ENCODE measurements around the gene BCL2L1. TPM values are rescaled to one million over a fixed set of nuclear protein-coding genes. Genes with fewer than 3 reads are reported as not detected.

BCL2L1 gene
- polyA plus RNA-seq, 1 donor from 2014 or later = 125 TPM

GRCh38 chr20:31667315-31668285, 55.1 kb downstream of the BCL2L1 start:
- Histone ChIP-seq H3K9me2 (ENCODE audit: insufficient read depth, low read length) (no peaks in the 10 kb centered on the region), H3F3A (ENCODE audit: insufficient read depth, low read length, poor library complexity, severe bottlenecking) (no peaks in the 10 kb centered on the region), H3K27me3 (ENCODE audit: insufficient read depth, low read depth, low read length) (no peaks in the 10 kb centered on the region), H3K79me2 (replicated peaks; ENCODE audit: insufficient read depth, low read length) (peaks cover 4% of the 10 kb centered on the region), H4K20me1 (ENCODE audit: insufficient read depth) (no peaks in the 10 kb centered on the region), H3K9me3 (ENCODE audit: low read length) (no peaks in the 10 kb centered on the region), H2AFZ (ENCODE audit: low read depth, low read length) (no peak overlapping the region), H3K9ac (ENCODE audit: low read length) (no peak overlapping the region), H3K4me2 (ENCODE audit: low read length) (no peak overlapping the region), H3K27ac (ENCODE audit: low read length) (no peak overlapping the region), H3K4me3 (ENCODE audit: low read length) (no peak overlapping the region), H3K36me3 (ENCODE audit: insufficient read depth, low read length) (peaks cover 19% of the 10 kb centered on the region)
- TF ChIP-seq EZH2 (IDR thresholded peaks at IDR 0.05; ENCODE audit: borderline replicate concordance, insufficient read depth, low read length, poor library complexity, severe bottlenecking) (no peak), EP300 (conservative IDR thresholded peaks at IDR 0.05; ENCODE audit: poor library complexity, severe bottlenecking) (no peak), MXI1 (conservative IDR thresholded peaks at IDR 0.05; ENCODE audit: poor library complexity, severe bottlenecking) (no peak), SMC3 (conservative IDR thresholded peaks at IDR 0.05; ENCODE audit: poor library complexity) (no peak), RAD21 (conservative IDR thresholded peaks at IDR 0.05) (no peak), TAF1 (IDR thresholded peaks at IDR 0.05; ENCODE audit: low read depth) (no peak), POLR2AphosphoS5 (IDR thresholded peaks at IDR 0.05) (no peak)
- TF ChIP-seq, protein P1, sequence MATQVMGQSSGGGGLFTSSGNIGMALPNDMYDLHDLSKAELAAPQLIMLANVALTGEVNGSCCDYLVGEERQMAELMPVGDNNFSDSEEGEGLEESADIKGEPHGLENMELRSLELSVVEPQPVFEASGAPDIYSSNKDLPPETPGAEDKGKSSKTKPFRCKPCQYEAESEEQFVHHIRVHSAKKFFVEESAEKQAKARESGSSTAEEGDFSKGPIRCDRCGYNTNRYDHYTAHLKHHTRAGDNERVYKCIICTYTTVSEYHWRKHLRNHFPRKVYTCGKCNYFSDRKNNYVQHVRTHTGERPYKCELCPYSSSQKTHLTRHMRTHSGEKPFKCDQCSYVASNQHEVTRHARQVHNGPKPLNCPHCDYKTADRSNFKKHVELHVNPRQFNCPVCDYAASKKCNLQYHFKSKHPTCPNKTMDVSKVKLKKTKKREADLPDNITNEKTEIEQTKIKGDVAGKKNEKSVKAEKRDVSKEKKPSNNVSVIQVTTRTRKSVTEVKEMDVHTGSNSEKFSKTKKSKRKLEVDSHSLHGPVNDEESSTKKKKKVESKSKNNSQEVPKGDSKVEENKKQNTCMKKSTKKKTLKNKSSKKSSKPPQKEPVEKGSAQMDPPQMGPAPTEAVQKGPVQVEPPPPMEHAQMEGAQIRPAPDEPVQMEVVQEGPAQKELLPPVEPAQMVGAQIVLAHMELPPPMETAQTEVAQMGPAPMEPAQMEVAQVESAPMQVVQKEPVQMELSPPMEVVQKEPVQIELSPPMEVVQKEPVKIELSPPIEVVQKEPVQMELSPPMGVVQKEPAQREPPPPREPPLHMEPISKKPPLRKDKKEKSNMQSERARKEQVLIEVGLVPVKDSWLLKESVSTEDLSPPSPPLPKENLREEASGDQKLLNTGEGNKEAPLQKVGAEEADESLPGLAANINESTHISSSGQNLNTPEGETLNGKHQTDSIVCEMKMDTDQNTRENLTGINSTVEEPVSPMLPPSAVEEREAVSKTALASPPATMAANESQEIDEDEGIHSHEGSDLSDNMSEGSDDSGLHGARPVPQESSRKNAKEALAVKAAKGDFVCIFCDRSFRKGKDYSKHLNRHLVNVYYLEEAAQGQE (IDR thresholded peaks at IDR 0.05; ENCODE audit: borderline replicate concordance) = no peak
- TF ChIP-seq, protein P2, sequence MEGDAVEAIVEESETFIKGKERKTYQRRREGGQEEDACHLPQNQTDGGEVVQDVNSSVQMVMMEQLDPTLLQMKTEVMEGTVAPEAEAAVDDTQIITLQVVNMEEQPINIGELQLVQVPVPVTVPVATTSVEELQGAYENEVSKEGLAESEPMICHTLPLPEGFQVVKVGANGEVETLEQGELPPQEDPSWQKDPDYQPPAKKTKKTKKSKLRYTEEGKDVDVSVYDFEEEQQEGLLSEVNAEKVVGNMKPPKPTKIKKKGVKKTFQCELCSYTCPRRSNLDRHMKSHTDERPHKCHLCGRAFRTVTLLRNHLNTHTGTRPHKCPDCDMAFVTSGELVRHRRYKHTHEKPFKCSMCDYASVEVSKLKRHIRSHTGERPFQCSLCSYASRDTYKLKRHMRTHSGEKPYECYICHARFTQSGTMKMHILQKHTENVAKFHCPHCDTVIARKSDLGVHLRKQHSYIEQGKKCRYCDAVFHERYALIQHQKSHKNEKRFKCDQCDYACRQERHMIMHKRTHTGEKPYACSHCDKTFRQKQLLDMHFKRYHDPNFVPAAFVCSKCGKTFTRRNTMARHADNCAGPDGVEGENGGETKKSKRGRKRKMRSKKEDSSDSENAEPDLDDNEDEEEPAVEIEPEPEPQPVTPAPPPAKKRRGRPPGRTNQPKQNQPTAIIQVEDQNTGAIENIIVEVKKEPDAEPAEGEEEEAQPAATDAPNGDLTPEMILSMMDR (IDR thresholded peaks at IDR 0.05; ENCODE audit: poor library complexity, severe bottlenecking) = no peak

DNA sequence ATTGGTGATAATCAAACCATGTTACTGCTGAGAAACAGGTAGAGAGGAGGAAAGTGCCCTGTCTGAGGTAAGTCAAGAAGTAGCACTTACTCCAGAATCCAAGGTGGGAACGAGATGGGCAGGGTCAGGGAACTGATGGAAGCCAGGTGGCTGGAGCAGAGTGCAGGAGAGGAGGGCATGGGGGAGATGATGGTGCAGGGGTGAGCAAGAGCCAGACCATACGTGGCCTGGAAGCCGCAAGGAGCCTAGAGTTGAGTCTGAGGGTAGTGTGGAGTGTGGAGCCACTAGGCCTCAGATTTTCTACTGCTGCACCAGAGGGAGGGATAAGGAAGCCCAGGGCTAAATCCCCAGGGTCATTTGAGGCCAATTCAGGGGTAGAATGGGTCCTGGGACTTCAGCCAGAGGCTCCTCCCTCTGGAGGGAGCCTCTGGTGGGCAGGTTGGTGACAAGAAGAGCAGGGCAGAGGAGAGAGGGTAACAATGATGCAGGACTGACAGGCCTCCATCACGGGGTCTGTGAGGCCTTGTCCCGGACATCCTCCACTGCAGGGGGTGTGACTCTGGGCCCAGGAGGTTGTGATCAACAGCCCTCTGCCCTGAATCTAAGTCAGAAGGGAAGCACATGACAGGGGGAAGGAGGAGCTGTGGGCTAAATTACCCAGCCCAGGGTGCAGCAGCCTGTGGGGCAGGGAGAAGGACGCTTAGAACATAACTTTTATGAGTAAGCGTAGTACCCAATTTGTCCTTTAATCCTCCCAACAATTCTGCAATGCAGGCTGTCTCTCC, 56.2 kb downstream of the BCL2L1 start:
- no peak overlapping the region for H3K4me2 ChIP-seq (ENCODE audit: low read length)
- peaks cover 3% of the 10 kb centered on the region for H3K79me2 ChIP-seq (replicated peaks; ENCODE audit: insufficient read depth, low read length)
- no peak overlapping the region for H3K27ac ChIP-seq (ENCODE audit: low read length)
- H3K4me3 ChIP-seq (ENCODE audit: low read length) = no peak overlapping the region
- no peaks in the 10 kb centered on the region for H4K20me1 ChIP-seq (ENCODE audit: insufficient read depth)
- H3K9me3 ChIP-seq (ENCODE audit: low read length) = no peaks in the 10 kb centered on the region
- H3K36me3 ChIP-seq (ENCODE audit: insufficient read depth, low read length) = peaks cover 19% of the 10 kb centered on the region
- no peaks in the 10 kb centered on the region for H3K27me3 ChIP-seq (ENCODE audit: insufficient read depth, low read depth, low read length)
- no peak for TF ChIP-seq POLR2AphosphoS5 (IDR thresholded peaks at IDR 0.05)
- TF ChIP-seq MXI1 (conservative IDR thresholded peaks at IDR 0.05; ENCODE audit: poor library complexity, severe bottlenecking) = no peak
- no peak for TF ChIP-seq EP300 (conservative IDR thresholded peaks at IDR 0.05; ENCODE audit: poor library complexity, severe bottlenecking)
- TF ChIP-seq, protein P2 (IDR thresholded peaks at IDR 0.05; ENCODE audit: poor library complexity, severe bottlenecking) = no peak
- TF ChIP-seq, protein P1 (IDR thresholded peaks at IDR 0.05; ENCODE audit: borderline replicate concordance) = no peak
- no peak for TF ChIP-seq RAD21 (conservative IDR thresholded peaks at IDR 0.05)
- TF ChIP-seq TAF1 (IDR thresholded peaks at IDR 0.05; ENCODE audit: low read depth) = no peak
- no peak for TF ChIP-seq SMC3 (conservative IDR thresholded peaks at IDR 0.05; ENCODE audit: poor library complexity)
- no peak for TF ChIP-seq EZH2 (IDR thresholded peaks at IDR 0.05; ENCODE audit: borderline replicate concordance, insufficient read depth, low read length, poor library complexity, severe bottlenecking)
- H3F3A ChIP-seq (ENCODE audit: insufficient read depth, low read length, poor library complexity, severe bottlenecking) = no peaks in the 10 kb centered on the region
- no peaks in the 10 kb centered on the region for H3K9me2 ChIP-seq (ENCODE audit: insufficient read depth, low read length)
- no peak overlapping the region for H3K9ac ChIP-seq (ENCODE audit: low read length)
- H2AFZ ChIP-seq (ENCODE audit: low read depth, low read length) = no peak overlapping the region
